K562 (cell line): ENCODE measurements around the gene OGN. TPM values are rescaled to one million over a fixed set of nuclear protein-coding genes. Genes with fewer than 3 reads are reported as not detected.

ENCODE experiments used
- ATAC-seq: fragments of 200-7000 bp; cut with Tn5 transposase; 3 replicates; pipeline ENCODE4 v1.9.1; 2020; ENCODE audit warnings: moderate library complexity
- BruUV-seq: library from RNA; stranded (reverse); fragments of 400-500 nt; replicated peaks from 2 replicates; lab custom pipeline; 2021; lab: Mats Ljungman, UMichigan
- CTCF ChIA-PET: fragments of 300-600 bp; formaldehyde crosslinking; extraction: SDS; loops from one replicate; lab custom pipeline; 2021; ENCODE audit warnings: low intra/inter-chr PET ratio; lab: Yijun Ruan, JAX
- POLR2A ChIA-PET: fragments of 300-600, 350-650 bp; sonication (Branson Sonifier 250); formaldehyde crosslinking; extraction: SDS; loops from one replicate; lab custom pipeline; 2021; ENCODE audit warnings: antibody characterized with exemption, inconsistent platforms; lab: Yijun Ruan, JAX
- DNase-seq, 4 experiments: peaks; one replicate each; pipeline versions ENCODE4 v3.0.0 to v3.0.0-alpha.2; 2011 to 2018; ENCODE audit warnings: low spot score in 3 of 4, mixed read lengths in 3 of 4; ENCODE audit errors: extremely low read depth in 1 of 4
- FAIRE-seq: peaks from 2 replicates; lab custom pipeline; 2011; peaks lifted over from hg19 to GRCh38; lab: Jason Lieb, UNC
- H2AFZ ChIP-seq: 2 replicates; pipeline ENCODE4 v1.6.0; 2011; ENCODE audit warnings: low read depth, low read length, control low read depth, inconsistent platforms
- H3K27ac ChIP-seq: fragments of 200-600 bp; 3 replicates; pipeline ENCODE4 v1.8.0; 2011; ENCODE audit warnings: low read depth, mild to moderate bottlenecking, control low read depth, inconsistent platforms, low read length, moderate library complexity, mixed read lengths; ENCODE audit errors: extremely low read depth
- H3K27me3 ChIP-seq, 2 experiments: fragments of 300-600 bp in 1 of 2; 2 replicates in 1 of 2; 3 replicates in 1 of 2; pipeline versions ENCODE4 v1.6.0 to v1.8.0; 2011; ENCODE audit warnings: inconsistent platforms in 2 of 2, low read length in 2 of 2, mild to moderate bottlenecking in 1 of 2, mixed read lengths in 1 of 2, moderate library complexity in 1 of 2; ENCODE audit not compliant: control insufficient read depth in 2 of 2, insufficient read depth in 2 of 2
- H3K36me3 ChIP-seq: fragments of 300-600 bp; 3 replicates; pipeline ENCODE4 v1.8.0; 2011; ENCODE audit warnings: mild to moderate bottlenecking, low read length, inconsistent platforms; ENCODE audit not compliant: control insufficient read depth, insufficient read depth
- H3K4me1 ChIP-seq, 2 experiments: fragments of 200-600 bp in 1 of 2; replicated peaks in 1 of 2; 2 replicates in 1 of 2; 3 replicates in 1 of 2; pipeline versions ENCODE4 v1.5.1 to v1.8.0; 2011; ENCODE audit warnings: inconsistent platforms in 2 of 2, low read length in 2 of 2, mild to moderate bottlenecking in 1 of 2, mixed read lengths in 1 of 2, moderate library complexity in 1 of 2; ENCODE audit not compliant: control insufficient read depth in 2 of 2, insufficient read depth in 2 of 2
- H3K4me2 ChIP-seq: 2 replicates; pipeline ENCODE4 v1.6.1; 2011; ENCODE audit warnings: low read length, control low read depth, inconsistent platforms, mixed read lengths; ENCODE audit not compliant: insufficient read depth
- H3K4me3 ChIP-seq: fragments of 200-600 bp; sonication (generic), shearing (Covaris generic); 2 replicates; pipeline ENCODE4 v1.5.1; 2016; ENCODE audit warnings: control low read depth, inconsistent platforms
- H3K79me2 ChIP-seq: fragments of 200-600 bp; 3 replicates; pipeline ENCODE4 v1.8.0; 2011; ENCODE audit warnings: low read length, inconsistent platforms; ENCODE audit not compliant: control insufficient read depth, insufficient read depth
- H3K9ac ChIP-seq, 2 experiments: 2 replicates each; pipeline versions ENCODE4 v1.6.0 to v1.6.1; 2011; ENCODE audit warnings: low read depth in 2 of 2, low read length in 2 of 2, control low read depth in 1 of 2, inconsistent platforms in 1 of 2, mild to moderate bottlenecking in 1 of 2, mixed read lengths in 1 of 2; ENCODE audit not compliant: insufficient read depth in 1 of 2
- H3K9me1 ChIP-seq: one replicate; pipeline ENCODE4 v1.6.0; 2011; ENCODE audit warnings: inconsistent platforms, mild to moderate bottlenecking, low read length, moderate library complexity; ENCODE audit not compliant: control insufficient read depth, insufficient read depth
- H3K9me3 ChIP-seq: replicated peaks from 2 replicates; pipeline ENCODE4 v1.5.1; 2011; ENCODE audit warnings: low read depth, low read length, inconsistent platforms; ENCODE audit not compliant: control insufficient read depth, insufficient read depth
- H4K20me1 ChIP-seq: replicated peaks from 2 replicates; pipeline ENCODE4 v1.6.1; 2011; ENCODE audit warnings: low read length, inconsistent platforms, mixed read lengths; ENCODE audit not compliant: control insufficient read depth, insufficient read depth
- HLTF ChIP-seq: fragments of 450-650 bp; IDR thresholded peaks from 2 replicates; pipeline ENCODE4 v1.6.1; 2016
- MAFF ChIP-seq: IDR thresholded peaks from 2 replicates; pipeline ENCODE4 v1.6.1; 2012; ENCODE audit warnings: low read length, improper control_type of control experiment
- MEF2A ChIP-seq: IDR thresholded peaks from 2 replicates; pipeline ENCODE4 v1.6.1; 2011; ENCODE audit warnings: low read depth, mild to moderate bottlenecking, low read length, moderate library complexity; ENCODE audit not compliant: control insufficient read depth
- PATZ1 ChIP-seq: fragments of 250-450 bp; sonication (Bioruptor Pico); IDR thresholded peaks from 2 replicates; pipeline ENCODE4 v1.5.0; 2020; ENCODE audit warnings: mild to moderate bottlenecking, borderline replicate concordance
- PML ChIP-seq: IDR thresholded peaks from 2 replicates; pipeline ENCODE4 v1.6.1; 2012; ENCODE audit warnings: low read length, inconsistent platforms
- POLR3A ChIP-seq: IDR thresholded peaks from 2 replicates; pipeline ENCODE4 v1.6.1; 2011; ENCODE audit warnings: borderline replicate concordance, mild to moderate bottlenecking, moderate library complexity; ENCODE audit not compliant: insufficient read length, insufficient read depth; ENCODE audit errors: extremely low read depth
- RAD51 ChIP-seq: fragments of 450-650 bp; IDR thresholded peaks from 2 replicates; pipeline ENCODE4 v1.7.1; 2016; ENCODE audit warnings: low read depth, mild to moderate bottlenecking, borderline replicate concordance
- RBM14 ChIP-seq: fragments of 200-400 bp; formaldehyde crosslinking; IDR thresholded peaks from 2 replicates; pipeline ENCODE4 v1.6.1; 2018; ENCODE audit warnings: low read depth, mild to moderate bottlenecking, low read length, moderate library complexity, borderline replicate concordance; ENCODE audit not compliant: insufficient read depth
- TAF7 ChIP-seq: fragments of 450-650 bp; IDR thresholded peaks from 2 replicates; pipeline ENCODE4 v1.6.1; 2016; ENCODE audit warnings: missing genetic modification characterization, missing compliant biosample characterization
- TEAD1 ChIP-seq, 2 experiments: fragments of 450-650 bp in 1 of 2; sonication (generic) in 1 of 2; formaldehyde crosslinking; IDR thresholded peaks; 2 replicates each; pipeline versions ENCODE4 v1.4.0 to v1.8.0; 2020 to 2022; ENCODE audit warnings: mild to moderate bottlenecking in 2 of 2, missing genetic modification reagents in 1 of 2
- ZKSCAN1 ChIP-seq: fragments of 150-350 bp; IDR thresholded peaks from 2 replicates; pipeline ENCODE4 v1.6.1; 2016; ENCODE audit warnings: low read depth, low read length
- ZNF3 ChIP-seq: fragments of 250-450 bp; sonication (Bioruptor Pico); IDR thresholded peaks from 2 replicates; pipeline ENCODE4 v1.5.0; 2021; ENCODE audit warnings: mild to moderate bottlenecking, moderate library complexity
- ZNF586 ChIP-seq: fragments of 450-650 bp; formaldehyde crosslinking; conservative IDR thresholded peaks from 2 replicates; pipeline ENCODE4 v1.4.0; 2020; ENCODE audit warnings: mild to moderate bottlenecking, moderate library complexity
- WGBS: fragments of 100-300 bp; shearing (Covaris generic); methylation state at CpG from one replicate; pipeline ENCODE4 v1.1.6; 2016; ENCODE audit warnings: low coverage, mixed read lengths; ENCODE audit not compliant: insufficient coverage; ENCODE audit errors: missing lambda C conversion rate; 5-methylcytosine and 5-hydroxymethylcytosine counted together
- in situ Hi-C: fragments of 300-500 bp; cut with MboI; formaldehyde crosslinking; loops from 4 replicates; pipeline ENCODE4 v1.15.0; 2018; ENCODE audit warnings: inconsistent platforms, mixed read lengths
- intact Hi-C: fragments of 100-400 bp; cut with micrococcal nuclease; formaldehyde crosslinking; loops from 2 replicates; pipeline ENCODE4 v1.14.2; 2022
- polyA plus RNA-seq, 8 experiments: library from polyadenylated mRNA; depleted of rRNA in 4 of 8; stranded (reverse) in 5 of 8; unstranded in 3 of 8; fragments of >200 nt; fragmentation: Nextera tagmentation in 2 of 8; fragmentation: Illumina TruSeq in 1 of 8; extraction: Ambion mirVana in 2 of 8; extraction: Trizol in 1 of 8; gene quantifications; 2 replicates each; pipeline versions ENCODE4 v1.2.1 to v1.2.3, GENCODE V29; 2011 to 2014; ENCODE audit warnings: inconsistent platforms in 1 of 8, missing spikeins in 1 of 8
- total RNA-seq, 7 experiments: library from RNA; depleted of rRNA in 6 of 7; stranded (reverse); fragments of >200 nt in 6 of 7; fragmentation: Illumina TruSeq in 2 of 7; extraction: Trizol in 2 of 7; gene quantifications; 2 replicates each; pipeline versions ENCODE4 v1.2.1 to v1.2.3, GENCODE V29; 2011 to 2021; ENCODE audit warnings: low replicate concordance in 1 of 7
- TF ChIP-seq, protein P1 (sequence below): fragments of 450-650 bp; IDR thresholded peaks from 2 replicates; pipeline ENCODE4 v1.6.1; 2017; ENCODE audit warnings: mild to moderate bottlenecking, moderate library complexity
- TF ChIP-seq, protein P2 (sequence below): fragments of 450-650 bp; IDR thresholded peaks from 2 replicates; pipeline ENCODE4 v1.6.1; 2016; ENCODE audit warnings: mild to moderate bottlenecking

The OGN gene
- total and polyA plus RNA-seq, 9 of the 15 experiments (the other 6 are each of a cell fraction or from before 2014, with no cell fraction given): 0.07 to 0.17 TPM; not detected in 7

- no TSS peak for BruUV-seq
- in situ Hi-C loops: no loop called here
- FAIRE-seq (no peak), DNase-seq (peak in 2 of 4 experiments; percentile 11 to 12), ATAC-seq (peak; percentile 64)
- no peak overlapping the region for H3K4me3 ChIP-seq
- H3K9me3 ChIP-seq: no peaks in the 10 kb centered on the region; the same call in 1 of the 2 replicates
- intact Hi-C loops: no loop called here
- no peaks in the 10 kb centered on the region for H3K79me2 ChIP-seq
- CTCF ChIA-PET: no interaction called here
- H3K27me3 ChIP-seq: no peaks in the 10 kb centered on the region
- H2AFZ ChIP-seq: no peak overlapping the region
- no peak overlapping the region for H3K27ac ChIP-seq
- H3K4me2 ChIP-seq: no peak overlapping the region
- H3K9ac ChIP-seq: peak overlapping the region in 1 of 2 experiments; percentile 20; a peak in 1 of 4 replicates
- H3K9me1 ChIP-seq: no peaks in the 10 kb centered on the region
- 3% methylated on average over 2 of the region's 2 CpGs for WGBS
- no peaks in the 10 kb centered on the region; a peak in 2 of 5 replicates for H3K4me1 ChIP-seq
- POLR2A ChIA-PET: interaction anchor here (0.7 to 2.1 kb wide), 2 partner anchors 9 to 147 kb away, joined by 3 to 6 read pairs; no protein-coding TSS in a partner anchor
- no peaks in the 10 kb centered on the region for H3K36me3 ChIP-seq
- H4K20me1 ChIP-seq: no peaks in the 10 kb centered on the region
- TF ChIP-seq POLR3A: no peak
- TF ChIP-seq, protein P1, sequence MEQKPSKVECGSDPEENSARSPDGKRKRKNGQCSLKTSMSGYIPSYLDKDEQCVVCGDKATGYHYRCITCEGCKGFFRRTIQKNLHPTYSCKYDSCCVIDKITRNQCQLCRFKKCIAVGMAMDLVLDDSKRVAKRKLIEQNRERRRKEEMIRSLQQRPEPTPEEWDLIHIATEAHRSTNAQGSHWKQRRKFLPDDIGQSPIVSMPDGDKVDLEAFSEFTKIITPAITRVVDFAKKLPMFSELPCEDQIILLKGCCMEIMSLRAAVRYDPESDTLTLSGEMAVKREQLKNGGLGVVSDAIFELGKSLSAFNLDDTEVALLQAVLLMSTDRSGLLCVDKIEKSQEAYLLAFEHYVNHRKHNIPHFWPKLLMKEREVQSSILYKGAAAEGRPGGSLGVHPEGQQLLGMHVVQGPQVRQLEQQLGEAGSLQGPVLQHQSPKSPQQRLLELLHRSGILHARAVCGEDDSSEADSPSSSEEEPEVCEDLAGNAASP: no peak
- no peak for TF ChIP-seq ZNF586 (CRISPR knock-in tag)
- TF ChIP-seq TEAD1 (CRISPR knock-in tag; IDR thresholded peaks at IDR 0.05): no peak
- TF ChIP-seq ZKSCAN1: no peak
- TF ChIP-seq PATZ1 (CRISPR knock-in tag): no peak
- no peak for TF ChIP-seq TAF7 (tag)
- TF ChIP-seq HLTF: no peak
- TF ChIP-seq, protein P2, sequence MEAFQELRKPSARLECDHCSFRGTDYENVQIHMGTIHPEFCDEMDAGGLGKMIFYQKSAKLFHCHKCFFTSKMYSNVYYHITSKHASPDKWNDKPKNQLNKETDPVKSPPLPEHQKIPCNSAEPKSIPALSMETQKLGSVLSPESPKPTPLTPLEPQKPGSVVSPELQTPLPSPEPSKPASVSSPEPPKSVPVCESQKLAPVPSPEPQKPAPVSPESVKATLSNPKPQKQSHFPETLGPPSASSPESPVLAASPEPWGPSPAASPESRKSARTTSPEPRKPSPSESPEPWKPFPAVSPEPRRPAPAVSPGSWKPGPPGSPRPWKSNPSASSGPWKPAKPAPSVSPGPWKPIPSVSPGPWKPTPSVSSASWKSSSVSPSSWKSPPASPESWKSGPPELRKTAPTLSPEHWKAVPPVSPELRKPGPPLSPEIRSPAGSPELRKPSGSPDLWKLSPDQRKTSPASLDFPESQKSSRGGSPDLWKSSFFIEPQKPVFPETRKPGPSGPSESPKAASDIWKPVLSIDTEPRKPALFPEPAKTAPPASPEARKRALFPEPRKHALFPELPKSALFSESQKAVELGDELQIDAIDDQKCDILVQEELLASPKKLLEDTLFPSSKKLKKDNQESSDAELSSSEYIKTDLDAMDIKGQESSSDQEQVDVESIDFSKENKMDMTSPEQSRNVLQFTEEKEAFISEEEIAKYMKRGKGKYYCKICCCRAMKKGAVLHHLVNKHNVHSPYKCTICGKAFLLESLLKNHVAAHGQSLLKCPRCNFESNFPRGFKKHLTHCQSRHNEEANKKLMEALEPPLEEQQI: no peak
- no peak for TF ChIP-seq MEF2A
- no peak for TF ChIP-seq RAD51
- TF ChIP-seq ZNF3 (CRISPR knock-in tag): no peak
- TF ChIP-seq PML: no peak
- TF ChIP-seq MAFF: no peak
- TF ChIP-seq RBM14: no peak
These were observed 26.5 kb downstream of the OGN start for GRCh38 chr9:92377876-92378275.
